22Rv1 (cell line): Measurements from ENCODE around the gene CFAP141.
"Not testable (repeated sequence)": the region's sequence is repeated elsewhere in the genome, so short reads cannot be mapped to it uniquely, and the experiment has no call there.

Source experiments
- H3K27ac ChIP-seq: fragments of 450-650 bp; 2 replicates; pipeline ENCODE4 v1.5.1; 2017
- ZFX ChIP-seq: fragments of 450-650 bp; IDR thresholded peaks from 2 replicates; pipeline ENCODE4 v1.6.1; 2017; ENCODE audit warnings: antibody characterized with exemption, borderline replicate concordance
- TF ChIP-seq, protein P1 (sequence below): fragments of 450-650 bp; IDR thresholded peaks from 2 replicates; pipeline ENCODE4 v1.5.1; 2017; ENCODE audit warnings: mild to moderate bottlenecking

The CFAP141 gene

DNA sequence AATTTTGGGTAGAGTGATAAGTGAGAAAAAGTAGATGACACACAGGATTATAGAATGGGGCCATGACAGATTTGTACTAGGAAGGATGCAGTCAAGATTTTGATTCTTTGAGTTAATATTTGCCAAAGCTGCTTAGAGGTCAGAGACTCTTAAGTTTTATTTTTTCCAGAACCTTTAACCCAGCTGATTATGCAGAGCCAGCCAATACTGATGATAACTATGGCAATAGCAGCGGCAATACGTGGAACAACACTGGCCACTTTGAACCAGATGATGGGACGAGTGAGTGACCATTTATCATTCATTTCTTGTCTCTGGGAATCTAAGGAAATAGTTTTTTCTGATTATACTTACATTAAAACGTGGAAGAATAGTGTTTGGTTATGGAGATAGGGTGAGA lies 30.7 kb upstream of the CFAP141 start:
- H3K27ac ChIP-seq: no peak overlapping the region
- TF ChIP-seq ZFX: no peak
- TF ChIP-seq, protein P1, sequence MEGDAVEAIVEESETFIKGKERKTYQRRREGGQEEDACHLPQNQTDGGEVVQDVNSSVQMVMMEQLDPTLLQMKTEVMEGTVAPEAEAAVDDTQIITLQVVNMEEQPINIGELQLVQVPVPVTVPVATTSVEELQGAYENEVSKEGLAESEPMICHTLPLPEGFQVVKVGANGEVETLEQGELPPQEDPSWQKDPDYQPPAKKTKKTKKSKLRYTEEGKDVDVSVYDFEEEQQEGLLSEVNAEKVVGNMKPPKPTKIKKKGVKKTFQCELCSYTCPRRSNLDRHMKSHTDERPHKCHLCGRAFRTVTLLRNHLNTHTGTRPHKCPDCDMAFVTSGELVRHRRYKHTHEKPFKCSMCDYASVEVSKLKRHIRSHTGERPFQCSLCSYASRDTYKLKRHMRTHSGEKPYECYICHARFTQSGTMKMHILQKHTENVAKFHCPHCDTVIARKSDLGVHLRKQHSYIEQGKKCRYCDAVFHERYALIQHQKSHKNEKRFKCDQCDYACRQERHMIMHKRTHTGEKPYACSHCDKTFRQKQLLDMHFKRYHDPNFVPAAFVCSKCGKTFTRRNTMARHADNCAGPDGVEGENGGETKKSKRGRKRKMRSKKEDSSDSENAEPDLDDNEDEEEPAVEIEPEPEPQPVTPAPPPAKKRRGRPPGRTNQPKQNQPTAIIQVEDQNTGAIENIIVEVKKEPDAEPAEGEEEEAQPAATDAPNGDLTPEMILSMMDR: no peak

DNA sequence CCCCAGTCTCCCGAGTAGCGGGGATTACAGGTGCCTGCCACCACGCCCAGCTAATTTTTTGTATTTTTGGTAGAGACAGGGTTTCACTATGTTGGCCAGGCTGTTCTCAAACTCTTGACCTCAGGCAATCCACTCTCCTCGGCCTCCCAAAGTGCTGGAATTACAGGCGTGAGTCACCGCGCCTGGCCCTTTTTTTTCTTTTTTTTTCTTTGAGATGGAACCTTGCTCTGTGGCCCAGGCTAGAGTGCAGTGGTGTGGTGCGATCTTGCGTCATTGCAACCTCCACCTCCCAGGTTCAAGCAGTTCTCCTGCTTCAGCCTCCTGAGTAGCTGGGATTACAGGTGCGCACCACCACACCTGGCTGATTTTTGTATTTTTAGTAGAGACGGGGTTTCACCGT lies 27.0 kb upstream of the CFAP141 start:
- not testable (repeated sequence) for H3K27ac ChIP-seq

DNA sequence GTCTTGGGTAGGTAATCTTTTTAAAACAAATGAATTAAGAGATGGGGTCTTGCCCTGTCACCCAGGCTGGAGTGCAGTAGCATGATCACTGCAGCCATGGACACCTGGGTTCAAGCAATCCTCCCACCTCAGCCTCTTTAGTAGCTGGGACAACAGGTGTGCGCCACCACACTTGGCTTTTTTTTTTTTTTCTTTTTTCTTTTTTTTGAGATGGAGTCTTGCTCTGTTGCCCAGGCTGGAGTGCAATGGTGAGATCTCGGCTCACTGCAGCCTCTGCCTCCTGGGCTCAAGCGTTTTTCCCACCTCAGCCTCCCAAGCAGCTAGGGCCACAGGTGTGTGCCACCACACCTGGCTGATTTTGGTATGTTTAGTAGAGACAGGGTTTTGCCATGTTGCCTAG lies 25.0 kb upstream of the CFAP141 start:
- H3K27ac ChIP-seq: not testable (repeated sequence)

DNA sequence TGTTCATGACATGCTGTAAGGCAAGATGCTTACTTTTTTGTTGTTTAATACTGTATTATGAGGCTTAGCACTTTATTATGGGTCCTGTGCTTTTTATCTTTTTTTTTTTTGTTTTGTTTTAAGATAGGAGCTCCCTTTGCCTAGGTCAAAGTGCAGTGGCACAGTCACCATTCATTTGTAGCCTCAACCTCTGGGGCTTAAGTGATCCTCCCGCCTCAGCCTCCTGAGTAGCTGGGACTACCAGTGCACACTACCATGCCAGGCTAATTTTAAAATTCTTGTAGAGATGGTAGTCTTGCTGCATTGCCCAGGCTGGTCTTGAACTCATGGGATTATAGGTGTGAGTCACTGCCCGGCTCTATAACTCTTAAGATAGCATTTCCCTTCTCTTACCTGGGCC lies 19.2 kb upstream of the CFAP141 start:
- no peak overlapping the region for H3K27ac ChIP-seq
- TF ChIP-seq, protein P1: no peak
- TF ChIP-seq ZFX: no peak

DNA sequence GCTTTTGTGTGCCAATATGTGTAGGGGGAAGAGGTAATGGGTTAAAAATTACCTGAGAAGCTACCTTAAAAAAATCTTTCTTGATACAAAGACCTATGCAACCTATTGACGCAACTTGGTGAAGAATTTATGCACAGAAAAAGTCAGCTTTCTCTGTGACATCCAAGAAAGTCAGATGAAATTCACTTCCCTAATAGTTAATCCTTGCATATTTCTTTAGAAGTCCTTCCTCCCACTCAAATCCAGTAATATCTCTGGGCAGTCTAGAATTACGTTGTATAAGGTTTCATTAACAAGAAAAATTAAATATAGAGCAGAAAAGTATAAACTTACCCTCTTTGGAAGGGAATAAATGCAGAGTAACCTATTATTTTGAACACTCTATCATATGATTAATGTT lies 17.5 kb upstream of the CFAP141 start:
- TF ChIP-seq, protein P1: no peak
- no peak for TF ChIP-seq ZFX
- no peak overlapping the region for H3K27ac ChIP-seq

DNA sequence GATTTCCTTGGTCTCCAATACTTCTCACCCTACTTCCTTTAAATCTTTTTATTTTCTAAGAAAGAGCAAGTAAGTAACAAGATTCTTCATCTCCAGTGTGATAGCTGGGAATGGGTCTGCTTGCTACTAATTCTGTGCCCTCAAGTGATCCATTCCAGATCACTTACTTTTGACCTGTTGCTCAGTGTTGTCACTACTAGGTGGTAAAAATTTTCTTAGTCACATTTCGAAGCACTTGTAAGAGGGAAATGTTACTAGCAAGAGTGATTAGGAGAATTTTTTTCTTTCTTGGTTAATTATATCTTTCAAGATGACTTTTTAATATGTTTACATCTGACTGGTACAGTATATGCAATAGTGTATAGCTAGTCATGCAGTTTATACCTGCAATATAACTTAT lies 16.8 kb upstream of the CFAP141 start:
- H3K27ac ChIP-seq: no peak overlapping the region
- TF ChIP-seq, protein P1: no peak
- TF ChIP-seq ZFX: no peak

DNA sequence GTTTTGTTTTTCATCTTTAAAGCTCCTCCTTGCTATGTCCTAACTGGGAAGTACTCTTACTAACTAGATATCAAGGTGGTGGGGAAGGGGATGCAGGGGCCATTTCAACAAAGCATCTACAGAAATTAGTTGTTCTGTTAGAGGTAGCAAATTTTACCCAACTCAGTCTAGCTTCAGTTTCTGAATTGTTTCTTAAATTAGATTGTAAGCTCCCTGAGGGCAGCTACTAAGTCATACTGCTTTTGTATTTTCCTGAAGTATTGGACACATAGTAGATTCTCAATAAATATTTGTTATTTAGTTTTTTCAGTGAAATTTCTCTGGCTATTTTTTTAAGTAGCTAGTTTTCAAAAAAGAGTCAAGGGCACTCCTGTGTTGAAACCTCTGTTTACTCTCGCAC lies 16.4 kb upstream of the CFAP141 start:
- H3K27ac ChIP-seq: no peak overlapping the region
- no peak for TF ChIP-seq ZFX
- TF ChIP-seq, protein P1: no peak

DNA sequence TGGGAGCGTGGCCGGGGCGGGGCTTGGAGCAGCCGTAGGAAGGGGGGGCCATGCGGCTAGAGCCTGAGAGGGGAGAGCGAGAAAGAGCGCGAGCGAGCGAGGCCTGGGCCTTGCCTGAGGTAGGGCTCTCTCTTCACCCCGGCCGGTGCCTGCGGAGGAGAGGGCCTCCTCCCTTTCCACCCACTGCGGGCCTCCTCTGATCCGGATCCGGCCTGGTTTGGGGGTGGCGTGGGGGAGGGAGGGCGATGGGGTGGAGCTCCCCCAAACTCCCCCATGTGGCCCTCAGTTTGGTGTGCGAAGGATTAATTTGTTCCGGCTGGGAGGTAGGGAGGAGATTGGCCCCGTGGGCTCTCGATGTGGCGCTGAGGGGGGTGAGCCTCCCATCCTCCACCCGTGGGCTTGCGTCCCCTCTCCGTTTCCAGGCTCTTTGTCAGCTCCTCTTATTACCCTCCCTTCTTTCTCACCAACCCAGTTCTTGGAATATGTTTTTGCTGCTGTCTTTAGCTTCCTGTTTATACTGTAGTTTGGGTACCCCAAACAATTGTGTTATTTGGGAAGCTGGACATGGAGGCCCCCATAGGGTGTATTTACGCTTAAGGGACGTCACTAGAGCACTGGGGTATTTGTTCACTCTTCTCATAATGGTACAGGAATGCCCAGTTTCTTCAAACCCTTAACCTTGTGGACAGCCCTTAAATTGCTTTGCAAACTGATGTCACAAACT lies 15.3 kb upstream of the CFAP141 start:
- H3K27ac ChIP-seq: peak overlapping the region; percentile 90
- TF ChIP-seq, protein P1: no peak
- TF ChIP-seq ZFX: peak; percentile 86; the same call in 1 of the 2 replicates
